Colonic mucosa (tissue), 4 donors: ENCODE results near the gene PSMB5. TPM values are rescaled to one million over a fixed set of nuclear protein-coding genes. Genes with fewer than 3 reads are reported as not detected.
A peak's percentile ranks its signal among the peaks of the same experiment; 100 is the strongest.

Source experiments
- DNase-seq: peaks from one replicate; pipeline ENCODE4 v3.0.0-alpha.2; 2020
- H3K27ac ChIP-seq: fragments of 200-600 bp; one replicate; pipeline ENCODE4 v1.8.0; 2021
- H3K27me3 ChIP-seq: fragments of 200-600 bp; one replicate; pipeline ENCODE4 v1.8.0; 2021
- H3K36me3 ChIP-seq: fragments of 200-600 bp; one replicate; pipeline ENCODE4 v1.8.0; 2021
- H3K4me1 ChIP-seq: fragments of 200-600 bp; one replicate; pipeline ENCODE4 v1.8.0; 2021; ENCODE audit warnings: mild to moderate bottlenecking
- H3K4me3 ChIP-seq: fragments of 200-600 bp; one replicate; pipeline ENCODE4 v1.8.0; 2021
- H3K9ac ChIP-seq, 2 donors: one replicate each; pipeline ENCODE4 v1.7.0; 2013; ENCODE audit warnings: control low read depth in 2 of 2, low read depth in 2 of 2, low read length in 2 of 2
- H3K9me3 ChIP-seq: fragments of 200-600 bp; one replicate; pipeline ENCODE4 v1.8.0; 2021
- intact Hi-C: fragments of 100-400 bp; cut with DNase I; formaldehyde crosslinking; loops from one replicate; pipeline ENCODE4 v1.14.1; 2022
- total RNA-seq, 2 donors: library from RNA; stranded (reverse); fragmentation: NEBNext Ultra II Directional in 1 of 2; extraction: Animal tissue kit (Norgen Biotek cat#: 25700) in 1 of 2; gene quantifications; one replicate each; pipeline ENCODE4 v1.2.1, GENCODE V29; 2021
- TF ChIP-seq, protein P1 (sequence below): fragments of 200-600 bp; IDR thresholded peaks from one replicate; pipeline ENCODE4 v1.8.0; 2022; ENCODE audit warnings: antibody characterized with exemption, mild to moderate bottlenecking
- donor health status: healthy.
- donor health status: DM: no; HTN: no; CAD: no.
- donor health status: DM: no; HTN: no; CAD: no.

Gene PSMB5
- total RNA-seq, 2 donors from 2014 or later, result 99.7 to 137 TPM

DNA sequence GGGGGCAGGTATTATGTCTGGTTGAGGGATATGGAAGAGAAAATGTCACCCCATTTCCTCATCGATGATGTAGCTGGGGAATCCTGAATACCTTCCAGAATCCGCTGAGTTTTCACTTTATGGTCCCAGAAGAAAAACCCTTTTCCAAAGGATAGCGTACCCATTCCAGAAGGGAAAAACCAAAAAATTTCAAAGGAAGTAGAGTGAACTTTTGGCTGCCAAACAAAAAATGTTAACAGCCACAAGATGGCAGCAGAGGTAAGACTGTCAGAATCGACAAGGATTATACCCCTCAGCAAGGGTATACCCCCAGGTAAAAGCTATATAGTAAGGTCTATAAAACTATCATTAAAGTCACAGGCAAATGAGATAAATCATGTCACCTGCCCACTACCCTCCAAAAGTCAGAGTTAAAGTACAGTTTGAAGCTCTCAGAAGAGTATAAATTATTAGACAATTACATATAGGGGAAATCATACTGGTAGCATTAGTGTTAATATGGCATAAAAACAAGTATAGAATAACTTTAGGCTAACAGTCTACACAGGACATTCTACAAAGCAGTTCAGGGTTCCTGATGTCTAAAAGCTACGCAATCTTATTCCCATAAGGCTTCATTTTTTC lies 42.2 kb upstream of the PSMB5 start:
- intact Hi-C loops, result no loop called here
- Histone ChIP-seq H3K9ac (no peak overlapping the region), H3K9me3 (no peaks in the 10 kb centered on the region), H3K27ac (no peak overlapping the region), H3K4me3 (no peak overlapping the region), H3K27me3 (no peaks in the 10 kb centered on the region), H3K4me1 (peaks cover 4% of the 10 kb centered on the region), H3K36me3 (peaks cover 52% of the 10 kb centered on the region)
- TF ChIP-seq, protein P1, sequence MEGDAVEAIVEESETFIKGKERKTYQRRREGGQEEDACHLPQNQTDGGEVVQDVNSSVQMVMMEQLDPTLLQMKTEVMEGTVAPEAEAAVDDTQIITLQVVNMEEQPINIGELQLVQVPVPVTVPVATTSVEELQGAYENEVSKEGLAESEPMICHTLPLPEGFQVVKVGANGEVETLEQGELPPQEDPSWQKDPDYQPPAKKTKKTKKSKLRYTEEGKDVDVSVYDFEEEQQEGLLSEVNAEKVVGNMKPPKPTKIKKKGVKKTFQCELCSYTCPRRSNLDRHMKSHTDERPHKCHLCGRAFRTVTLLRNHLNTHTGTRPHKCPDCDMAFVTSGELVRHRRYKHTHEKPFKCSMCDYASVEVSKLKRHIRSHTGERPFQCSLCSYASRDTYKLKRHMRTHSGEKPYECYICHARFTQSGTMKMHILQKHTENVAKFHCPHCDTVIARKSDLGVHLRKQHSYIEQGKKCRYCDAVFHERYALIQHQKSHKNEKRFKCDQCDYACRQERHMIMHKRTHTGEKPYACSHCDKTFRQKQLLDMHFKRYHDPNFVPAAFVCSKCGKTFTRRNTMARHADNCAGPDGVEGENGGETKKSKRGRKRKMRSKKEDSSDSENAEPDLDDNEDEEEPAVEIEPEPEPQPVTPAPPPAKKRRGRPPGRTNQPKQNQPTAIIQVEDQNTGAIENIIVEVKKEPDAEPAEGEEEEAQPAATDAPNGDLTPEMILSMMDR, result peak; percentile 48
- no peak for DNase-seq

DNA sequence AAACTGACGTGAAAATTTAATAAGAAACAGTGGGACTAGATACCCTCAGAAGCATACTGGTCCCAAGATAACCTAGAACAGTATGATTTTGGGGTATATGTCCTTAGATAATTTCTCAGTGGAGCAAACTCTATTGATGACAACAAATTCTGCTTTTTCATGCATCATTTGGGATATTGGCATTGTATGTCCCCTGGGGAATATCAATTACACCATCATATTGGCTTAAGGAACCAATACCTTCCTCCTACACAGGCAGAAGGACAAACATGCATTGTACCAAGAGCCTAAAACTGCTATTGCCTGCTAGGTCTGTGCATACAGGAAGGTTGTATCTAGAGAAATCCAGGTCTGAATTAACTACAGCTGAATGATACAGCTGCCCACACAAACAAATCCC lies 40.2 kb upstream of the PSMB5 start:
- H3K27ac ChIP-seq, result no peak overlapping the region
- no peak overlapping the region for H3K4me3 ChIP-seq
- H3K4me1 ChIP-seq, result peaks cover 12% of the 10 kb centered on the region
- H3K27me3 ChIP-seq, result no peaks in the 10 kb centered on the region
- TF ChIP-seq, protein P1, result no peak
- H3K36me3 ChIP-seq, result peaks cover 38% of the 10 kb centered on the region
- no peak for DNase-seq
- no peaks in the 10 kb centered on the region for H3K9me3 ChIP-seq
- intact Hi-C loops, result no loop called here
- no peak overlapping the region for H3K9ac ChIP-seq

DNA sequence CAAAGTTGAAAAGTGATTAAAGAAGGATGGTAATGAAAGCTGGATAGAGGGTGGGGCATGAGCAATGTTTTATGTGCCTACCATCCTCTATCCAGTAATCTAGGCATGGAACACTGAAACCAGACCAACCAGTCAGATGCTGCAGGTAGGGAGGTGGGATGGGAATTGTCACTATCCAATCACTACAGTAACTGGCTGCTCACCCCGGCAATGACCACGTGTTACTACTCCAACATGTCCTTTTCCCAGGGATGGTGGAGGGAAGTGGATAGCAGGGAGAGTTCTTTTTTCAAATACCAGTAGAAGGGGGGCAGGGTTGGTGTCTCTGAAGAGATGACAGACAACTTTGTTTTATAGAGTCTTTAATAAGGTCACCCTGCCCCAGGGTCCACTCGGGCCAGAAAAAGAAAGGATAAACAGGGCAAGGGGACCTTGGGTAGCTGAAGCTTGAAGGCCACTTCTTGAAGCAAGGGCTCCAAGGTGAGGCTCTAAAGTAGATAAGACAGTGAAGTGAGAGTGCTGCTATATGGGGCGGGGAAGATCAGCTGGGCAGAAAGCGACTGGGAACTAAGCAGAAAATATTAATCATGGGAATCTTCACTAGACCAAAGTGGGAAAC lies 37.3 kb upstream of the PSMB5 start:
- TF ChIP-seq, protein P1, result no peak
- Histone ChIP-seq H3K9ac (peak overlapping the region; percentile 40 to 87), H3K27ac (peak overlapping the region; percentile 72), H3K36me3 (peaks cover 17% of the 10 kb centered on the region), H3K27me3 (no peaks in the 10 kb centered on the region), H3K4me1 (peaks cover 18% of the 10 kb centered on the region), H3K9me3 (no peaks in the 10 kb centered on the region), H3K4me3 (no peak overlapping the region)
- intact Hi-C loops, result no loop called here
- DNase-seq, result peak; percentile 52

DNA sequence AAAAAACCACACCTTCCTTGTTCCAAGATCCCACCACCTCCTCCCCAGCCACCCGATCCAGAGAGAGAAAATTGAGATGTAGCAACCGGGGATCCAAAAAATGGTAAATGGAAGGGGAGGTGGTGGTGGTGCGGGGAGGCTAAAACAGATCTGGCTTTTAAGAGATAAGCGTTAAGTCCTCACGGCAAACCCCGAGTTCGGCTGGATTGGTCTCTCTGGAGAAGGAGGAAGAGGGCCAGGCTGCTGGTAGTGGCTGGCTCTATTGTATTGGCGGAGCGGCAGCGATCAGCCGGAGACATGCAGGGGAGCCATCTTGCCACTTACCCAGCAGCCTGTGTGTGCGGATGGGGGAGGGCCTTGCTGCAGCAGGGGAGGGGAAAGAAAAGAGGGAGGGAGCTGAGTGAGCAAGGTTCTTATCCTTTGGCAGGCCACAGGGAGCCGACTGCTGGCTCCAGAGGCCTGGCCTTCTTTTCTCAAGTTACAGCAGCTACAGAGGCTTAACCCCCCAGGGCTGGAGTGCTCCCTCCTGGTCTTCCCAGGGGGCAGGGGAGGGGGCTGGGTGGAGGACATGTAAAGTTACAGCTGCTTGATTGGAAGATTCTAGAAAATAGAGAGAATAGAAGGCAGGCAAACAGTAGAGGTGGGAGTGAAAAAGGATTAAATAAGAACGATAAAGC lies 36.7 kb upstream of the PSMB5 start:
- TF ChIP-seq, protein P1, result no peak
- H3K36me3 ChIP-seq, result peaks cover 15% of the 10 kb centered on the region
- peak; percentile 89 for DNase-seq

DNA sequence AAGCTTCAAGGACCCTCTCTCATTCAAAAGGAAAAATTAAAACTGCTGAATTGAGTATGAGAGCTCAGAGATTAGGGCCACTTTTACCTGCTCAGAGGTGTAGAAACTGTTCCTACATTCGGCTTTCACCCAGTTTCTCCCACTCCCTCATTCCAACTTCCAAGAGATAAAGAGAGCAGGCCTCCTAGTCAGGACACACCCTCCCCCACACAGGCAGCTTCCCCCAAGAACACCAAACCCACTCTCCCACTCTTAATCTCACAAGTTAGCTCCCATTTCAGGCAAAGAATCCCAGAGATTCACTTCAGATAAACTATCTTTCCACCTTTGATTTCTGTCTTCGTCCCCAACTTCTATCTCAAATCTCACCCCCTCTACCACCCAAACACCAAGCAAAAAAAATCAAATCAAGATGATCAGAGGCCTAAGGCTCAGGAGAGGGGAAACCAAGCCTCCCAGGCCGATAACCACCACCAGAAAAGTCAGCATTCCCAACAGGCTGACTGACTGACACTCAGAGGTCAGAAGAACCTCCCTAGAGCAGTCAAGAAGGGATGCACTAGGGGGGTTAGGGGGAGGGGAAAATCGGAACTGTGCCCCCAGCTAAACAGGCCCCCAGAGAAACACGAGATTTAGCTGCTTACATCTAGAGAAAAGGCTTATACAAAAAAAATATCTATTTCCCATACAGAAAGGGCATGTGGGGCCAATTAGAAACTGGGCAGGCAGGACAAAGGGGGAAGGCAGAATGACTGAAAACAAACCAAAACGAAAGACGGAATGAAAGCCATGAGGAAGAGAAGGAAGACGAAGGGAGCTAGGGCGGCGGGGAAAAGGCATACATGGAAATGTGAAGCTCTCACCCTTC lies 35.8 kb upstream of the PSMB5 start:
- DNase-seq, result peak; percentile 15
- peaks cover 12% of the 10 kb centered on the region for H3K36me3 ChIP-seq

More for the DNA sequence above, 36.7 kb upstream of the PSMB5 start:
- Histone ChIP-seq H3K9ac (peak overlapping the region; percentile 82 to 87), H3K4me3 (peak overlapping the region; percentile 51), H3K9me3 (no peaks in the 10 kb centered on the region), H3K27ac (peak overlapping the region; percentile 72), H3K27me3 (no peaks in the 10 kb centered on the region), H3K4me1 (peaks cover 18% of the 10 kb centered on the region)
- intact Hi-C loops, result no loop called here

More for the DNA sequence above, 35.8 kb upstream of the PSMB5 start:
- Histone ChIP-seq H3K9ac (peak overlapping the region; percentile 82 to 87), H3K4me3 (peak overlapping the region; percentile 51), H3K4me1 (peaks cover 18% of the 10 kb centered on the region), H3K27me3 (no peaks in the 10 kb centered on the region), H3K27ac (peak overlapping the region; percentile 72), H3K9me3 (no peaks in the 10 kb centered on the region)
- intact Hi-C loops, result no loop called here
- TF ChIP-seq, protein P1, result no peak
